HepG2 (cell line): ENCODE data around the gene ATP8A2. TPM values are rescaled to one million over a fixed set of nuclear protein-coding genes. Genes with fewer than 3 reads are reported as not detected.

ENCODE experiments used
- ATAC-seq: fragments of 200-7000 bp; cut with Tn5 transposase; 3 replicates; pipeline ENCODE4 v1.9.1; 2020; ENCODE audit warnings: mild to moderate bottlenecking, moderate library complexity
- BruUV-seq: library from RNA; stranded (reverse); fragments of 400-500 nt; replicated peaks from 2 replicates; lab custom pipeline; 2021; lab: Mats Ljungman, UMichigan
- CTCF ChIA-PET: fragments of 300-600 bp; formaldehyde crosslinking; extraction: SDS; loops from one replicate; lab custom pipeline; 2021; ENCODE audit warnings: low total read pairs, inconsistent platforms, low intra/inter-chr PET ratio; lab: Yijun Ruan, JAX
- POLR2A ChIA-PET: fragments of 350-600 bp; sonication (Branson Sonifier 250); formaldehyde crosslinking; loops from one replicate; lab custom pipeline; 2020; ENCODE audit warnings: antibody characterized with exemption, inconsistent platforms; lab: Yijun Ruan, JAX
- DNase-seq: peaks from one replicate; pipeline ENCODE4 v3.0.0-alpha.2; 2015; ENCODE audit warnings: low spot score
- FAIRE-seq: peaks from 3 replicates; lab custom pipeline; 2011; peaks lifted over from hg19 to GRCh38; lab: Jason Lieb, UNC
- H2AFZ ChIP-seq: one replicate; pipeline ENCODE4 v1.6.1; 2011; ENCODE audit warnings: low read length, inconsistent platforms
- H3K27ac ChIP-seq: fragments of 300-600 bp; 3 replicates; pipeline ENCODE4 v1.8.0; 2011; ENCODE audit warnings: mixed run types, mild to moderate bottlenecking, mixed read lengths, low read length, inconsistent platforms; ENCODE audit not compliant: insufficient read depth; ENCODE audit errors: extremely low read length
- H3K27me3 ChIP-seq, 2 experiments: fragments of 200-600 bp in 1 of 2; 2 replicates in 1 of 2; 3 replicates in 1 of 2; pipeline versions ENCODE4 v1.6.0 to v1.8.0; 2011; ENCODE audit warnings: low read length in 2 of 2, mild to moderate bottlenecking in 2 of 2, moderate library complexity in 2 of 2, inconsistent platforms in 1 of 2; ENCODE audit not compliant: insufficient read depth in 2 of 2, control insufficient read depth in 1 of 2
- H3K36me3 ChIP-seq, 2 experiments: fragments of 200-600 bp in 1 of 2; replicated peaks in 1 of 2; 2 replicates in 1 of 2; 3 replicates in 1 of 2; pipeline versions ENCODE4 v1.5.1 to v1.8.0; 2011; ENCODE audit warnings: low read length in 2 of 2, inconsistent platforms in 1 of 2; ENCODE audit not compliant: insufficient read depth in 2 of 2, control insufficient read depth in 1 of 2
- H3K4me1 ChIP-seq: 2 replicates; pipeline ENCODE4 v1.5.1; 2012; ENCODE audit warnings: low read length, inconsistent platforms; ENCODE audit not compliant: insufficient read depth
- H3K4me2 ChIP-seq: 2 replicates; pipeline ENCODE4 v1.6.0; 2011; ENCODE audit warnings: low read depth, low read length, inconsistent platforms
- H3K4me3 ChIP-seq, 3 experiments: fragments of 200-600 bp in 1 of 3; sonication (generic), shearing (Covaris generic) in 1 of 3; replicated peaks in 1 of 3; 2 replicates each; pipeline ENCODE4 v1.5.1; 2011 to 2016; ENCODE audit warnings: low read length in 3 of 3, inconsistent platforms in 2 of 3, low read depth in 2 of 3, mild to moderate bottlenecking in 2 of 3, control low read depth in 1 of 3, mixed read lengths in 1 of 3; ENCODE audit not compliant: insufficient read depth in 1 of 3
- H3K79me2 ChIP-seq: one replicate; pipeline ENCODE4 v1.6.1; 2011; ENCODE audit warnings: low read length, inconsistent platforms; ENCODE audit not compliant: insufficient read depth
- H3K9ac ChIP-seq: 2 replicates; pipeline ENCODE4 v1.6.0; 2011; ENCODE audit warnings: mild to moderate bottlenecking, low read depth, low read length, inconsistent platforms; ENCODE audit not compliant: insufficient read depth
- H3K9me3 ChIP-seq: 2 replicates; pipeline ENCODE4 v1.5.1; 2012; ENCODE audit warnings: mild to moderate bottlenecking, low read length
- H4K20me1 ChIP-seq: 2 replicates; pipeline ENCODE4 v1.6.0; 2011; ENCODE audit warnings: inconsistent platforms, mild to moderate bottlenecking, low read length, moderate library complexity; ENCODE audit not compliant: insufficient read depth
- ASH2L ChIP-seq: fragments of 300-600, 200-600 bp; sonication (generic); IDR thresholded peaks from 2 replicates; pipeline ENCODE4 v1.7.0; 2017; ENCODE audit warnings: low read depth, mild to moderate bottlenecking, moderate library complexity, mixed read lengths, low read length; ENCODE audit not compliant: insufficient read length
- HOXD1 ChIP-seq: sonication (generic); formaldehyde crosslinking; IDR thresholded peaks from 2 replicates; pipeline ENCODE4 v1.5.0; 2020; ENCODE audit warnings: missing genetic modification reagents
- REL ChIP-seq: sonication (generic); formaldehyde crosslinking; conservative IDR thresholded peaks from 2 replicates; pipeline ENCODE4 v1.8.0; 2022; ENCODE audit warnings: mild to moderate bottlenecking, missing genetic modification reagents, moderate library complexity
- RFXANK ChIP-seq: IDR thresholded peaks from 2 replicates; pipeline ENCODE4 v1.6.1; 2016
- ZNF180 ChIP-seq: sonication (generic); formaldehyde crosslinking; IDR thresholded peaks from 2 replicates; pipeline ENCODE4 v1.4.0; 2020; ENCODE audit warnings: low read depth, missing genetic modification reagents, borderline replicate concordance
- ZNF317 ChIP-seq: sonication (generic); formaldehyde crosslinking; IDR thresholded peaks from 2 replicates; pipeline ENCODE4 v1.5.0; 2020; ENCODE audit warnings: mild to moderate bottlenecking, missing genetic modification reagents
- ZNF354B ChIP-seq: sonication (generic); formaldehyde crosslinking; IDR thresholded peaks from 2 replicates; pipeline ENCODE4 v1.8.0; 2022; ENCODE audit warnings: mild to moderate bottlenecking, missing genetic modification reagents
- ZNF569 ChIP-seq: sonication (generic); formaldehyde crosslinking; IDR thresholded peaks from 2 replicates; pipeline ENCODE4 v1.5.0; 2020; ENCODE audit warnings: mild to moderate bottlenecking, missing genetic modification reagents, moderate library complexity, borderline replicate concordance
- ZNF782 ChIP-seq: sonication (generic); formaldehyde crosslinking; IDR thresholded peaks from 2 replicates; pipeline ENCODE4 v1.4.0; 2020; ENCODE audit warnings: missing genetic modification reagents, mild to moderate bottlenecking, borderline replicate concordance
- ZNF790 ChIP-seq: sonication (generic); formaldehyde crosslinking; IDR thresholded peaks from 2 replicates; pipeline ENCODE4 v1.8.0; 2022; ENCODE audit warnings: missing genetic modification reagents, mild to moderate bottlenecking, borderline replicate concordance
- WGBS: methylation state at CpG from one replicate; pipeline ENCODE4 v1.1.6; 2017; ENCODE audit warnings: low lambda C conversion rate; 5-methylcytosine and 5-hydroxymethylcytosine counted together
- in situ Hi-C: cut with HindIII; loops from 2 replicates; pipeline ENCODE4 v1.10.0; 2017; ENCODE audit warnings: low pct_unique_long_range_greater_than_20kb; ENCODE audit not compliant: extremely low pct_ligation_motif_present
- intact Hi-C: fragments of 100-400 bp; cut with micrococcal nuclease; formaldehyde crosslinking; loops from one replicate; pipeline ENCODE4 v1.10.0; 2022; ENCODE audit not compliant: unreplicated experiment
- polyA plus RNA-seq, 8 experiments: library from polyadenylated mRNA; depleted of rRNA in 3 of 8; stranded (reverse) in 7 of 8; unstranded in 1 of 8; fragments of >200 nt; fragmentation: Illumina TruSeq in 4 of 8; extraction: Trizol in 4 of 8; gene quantifications; 2 replicates each; pipeline versions ENCODE4 v1.2.1 to v1.2.3, GENCODE V29; 2011 to 2016; ENCODE audit warnings: low read depth in 4 of 8, missing spikeins in 1 of 8, mixed read lengths in 1 of 8; ENCODE audit not compliant: insufficient read depth in 1 of 8
- total RNA-seq, 5 experiments: library from RNA; depleted of rRNA; stranded (reverse); fragments of >200 nt; fragmentation: Illumina TruSeq; extraction: Trizol; gene quantifications; 2 replicates each; pipeline ENCODE4 v1.2.3, GENCODE V29; 2016; ENCODE audit warnings: low read depth in 1 of 5
- TF ChIP-seq, protein P1 (sequence below): sonication (generic); formaldehyde crosslinking; IDR thresholded peaks from 2 replicates; pipeline ENCODE4 v1.5.1; 2020; ENCODE audit warnings: missing genetic modification reagents, mild to moderate bottlenecking, borderline replicate concordance
- TF ChIP-seq, protein P2 (sequence below): IDR thresholded peaks from 2 replicates; pipeline ENCODE4 v1.6.1; 2016; ENCODE audit warnings: low read depth, borderline replicate concordance
- TF ChIP-seq, protein P3 (sequence below): sonication (generic); formaldehyde crosslinking; IDR thresholded peaks from 2 replicates; pipeline ENCODE4 v1.5.1; 2020; ENCODE audit warnings: missing genetic modification reagents, mild to moderate bottlenecking, borderline replicate concordance

The ATP8A2 gene
- total and polyA plus RNA-seq, 2 of the 13 experiments (the other 11 are each of a cell fraction or from before 2014, with no cell fraction given) = 0.09 TPM; not detected in 1

DNA sequence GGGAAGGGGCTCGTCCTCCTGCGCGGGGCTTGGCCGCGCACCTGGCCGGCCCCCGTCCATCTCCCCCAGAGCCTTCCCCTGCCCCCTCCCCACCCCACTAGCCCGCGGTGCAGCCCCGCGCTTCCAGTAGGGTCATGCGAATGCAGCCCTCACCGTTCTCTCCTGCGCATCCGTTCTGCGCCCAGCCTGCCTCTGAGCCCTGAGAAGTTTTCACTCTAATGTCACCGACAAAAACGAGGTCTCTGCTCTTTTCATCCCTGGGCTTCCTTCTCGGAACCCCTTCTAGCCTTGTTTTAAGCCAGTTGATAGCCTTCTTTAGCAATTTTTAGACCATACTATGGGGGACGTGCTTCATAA lies 97.4 kb downstream of the ATP8A2 start:
- H2AFZ ChIP-seq = no peak overlapping the region
- in situ Hi-C loops (no loop called here), intact Hi-C loops (no loop called here)
- FAIRE-seq (no peak), DNase-seq (no peak), ATAC-seq (no peak)
- H3K4me2 ChIP-seq = no peak overlapping the region
- no peaks in the 10 kb centered on the region for H3K79me2 ChIP-seq
- H3K4me3 ChIP-seq = no peak overlapping the region
- H3K27me3 ChIP-seq = no peaks in the 10 kb centered on the region; a peak in 1 of 5 replicates
- no peak overlapping the region for H3K9ac ChIP-seq
- H3K9me3 ChIP-seq = no peaks in the 10 kb centered on the region
- no peaks in the 10 kb centered on the region for H3K36me3 ChIP-seq
- no TSS peak for BruUV-seq
- POLR2A ChIA-PET = no interaction called here
- H3K27ac ChIP-seq = no peak overlapping the region
- 57% methylated on average over 18 of the region's 20 CpGs for WGBS
- no peaks in the 10 kb centered on the region for H4K20me1 ChIP-seq
- TF ChIP-seq HOXD1 (CRISPR knock-in tag) (no peak), ZNF782 (CRISPR knock-in tag) (no peak)
- TF ChIP-seq, protein P1, sequence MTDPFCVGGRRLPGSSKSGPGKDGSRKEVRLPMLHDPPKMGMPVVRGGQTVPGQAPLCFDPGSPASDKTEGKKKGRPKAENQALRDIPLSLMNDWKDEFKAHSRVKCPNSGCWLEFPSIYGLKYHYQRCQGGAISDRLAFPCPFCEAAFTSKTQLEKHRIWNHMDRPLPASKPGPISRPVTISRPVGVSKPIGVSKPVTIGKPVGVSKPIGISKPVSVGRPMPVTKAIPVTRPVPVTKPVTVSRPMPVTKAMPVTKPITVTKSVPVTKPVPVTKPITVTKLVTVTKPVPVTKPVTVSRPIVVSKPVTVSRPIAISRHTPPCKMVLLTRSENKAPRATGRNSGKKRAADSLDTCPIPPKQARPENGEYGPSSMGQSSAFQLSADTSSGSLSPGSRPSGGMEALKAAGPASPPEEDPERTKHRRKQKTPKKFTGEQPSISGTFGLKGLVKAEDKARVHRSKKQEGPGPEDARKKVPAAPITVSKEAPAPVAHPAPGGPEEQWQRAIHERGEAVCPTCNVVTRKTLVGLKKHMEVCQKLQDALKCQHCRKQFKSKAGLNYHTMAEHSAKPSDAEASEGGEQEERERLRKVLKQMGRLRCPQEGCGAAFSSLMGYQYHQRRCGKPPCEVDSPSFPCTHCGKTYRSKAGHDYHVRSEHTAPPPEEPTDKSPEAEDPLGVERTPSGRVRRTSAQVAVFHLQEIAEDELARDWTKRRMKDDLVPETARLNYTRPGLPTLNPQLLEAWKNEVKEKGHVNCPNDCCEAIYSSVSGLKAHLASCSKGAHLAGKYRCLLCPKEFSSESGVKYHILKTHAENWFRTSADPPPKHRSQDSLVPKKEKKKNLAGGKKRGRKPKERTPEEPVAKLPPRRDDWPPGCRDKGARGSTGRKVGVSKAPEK (CRISPR knock-in tag) = no peak
- H3K4me1 ChIP-seq = no peaks in the 10 kb centered on the region
- CTCF ChIA-PET = no interaction called here

DNA sequence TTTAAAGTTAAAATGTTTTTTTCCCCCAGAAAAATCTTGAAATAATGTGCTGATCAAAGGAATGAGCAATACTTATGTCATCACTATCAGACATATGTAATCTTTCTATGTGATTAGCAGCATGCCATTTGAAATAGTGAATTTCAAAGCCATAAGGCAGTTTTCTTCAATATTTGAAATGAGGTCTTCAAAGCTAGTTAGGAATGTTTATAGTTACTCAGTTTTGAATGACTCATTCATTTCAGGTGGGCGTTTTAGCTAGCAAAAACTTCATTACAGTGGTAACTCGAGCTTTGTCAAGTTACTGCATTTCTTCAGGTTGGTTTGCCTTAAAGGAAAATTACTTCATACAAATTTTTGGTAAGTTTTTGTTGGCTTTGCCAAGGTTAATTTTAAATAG lies 102.1 kb downstream of the ATP8A2 start:
- CTCF ChIA-PET = no interaction called here
- BruUV-seq = no TSS peak

More for the DNA sequence above, 102.1 kb downstream of the ATP8A2 start:
- no peaks in the 10 kb centered on the region for H3K79me2 ChIP-seq
- TF ChIP-seq ZNF790 (CRISPR knock-in tag) (no peak), REL (CRISPR knock-in tag) (no peak), ZNF569 (CRISPR knock-in tag) (no peak), RFXANK (CRISPR knock-in tag) (no peak), ZNF317 (CRISPR knock-in tag) (no peak), ZNF180 (CRISPR knock-in tag) (no peak), ZNF354B (CRISPR knock-in tag) (no peak), ASH2L (no peak)
- TF ChIP-seq, protein P2, sequence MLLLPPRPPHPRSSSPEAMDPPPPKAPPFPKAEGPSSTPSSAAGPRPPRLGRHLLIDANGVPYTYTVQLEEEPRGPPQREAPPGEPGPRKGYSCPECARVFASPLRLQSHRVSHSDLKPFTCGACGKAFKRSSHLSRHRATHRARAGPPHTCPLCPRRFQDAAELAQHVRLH (CRISPR knock-in tag) = no peak
- TF ChIP-seq, protein P3, sequence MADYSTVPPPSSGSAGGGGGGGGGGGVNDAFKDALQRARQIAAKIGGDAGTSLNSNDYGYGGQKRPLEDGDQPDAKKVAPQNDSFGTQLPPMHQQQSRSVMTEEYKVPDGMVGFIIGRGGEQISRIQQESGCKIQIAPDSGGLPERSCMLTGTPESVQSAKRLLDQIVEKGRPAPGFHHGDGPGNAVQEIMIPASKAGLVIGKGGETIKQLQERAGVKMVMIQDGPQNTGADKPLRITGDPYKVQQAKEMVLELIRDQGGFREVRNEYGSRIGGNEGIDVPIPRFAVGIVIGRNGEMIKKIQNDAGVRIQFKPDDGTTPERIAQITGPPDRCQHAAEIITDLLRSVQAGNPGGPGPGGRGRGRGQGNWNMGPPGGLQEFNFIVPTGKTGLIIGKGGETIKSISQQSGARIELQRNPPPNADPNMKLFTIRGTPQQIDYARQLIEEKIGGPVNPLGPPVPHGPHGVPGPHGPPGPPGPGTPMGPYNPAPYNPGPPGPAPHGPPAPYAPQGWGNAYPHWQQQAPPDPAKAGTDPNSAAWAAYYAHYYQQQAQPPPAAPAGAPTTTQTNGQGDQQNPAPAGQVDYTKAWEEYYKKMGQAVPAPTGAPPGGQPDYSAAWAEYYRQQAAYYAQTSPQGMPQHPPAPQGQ (CRISPR knock-in tag) = no peak
- H2AFZ ChIP-seq = no peak overlapping the region
- H3K9me3 ChIP-seq = no peaks in the 10 kb centered on the region
- no peak overlapping the region for H3K4me3 ChIP-seq
- 0% methylated on average over 2 of the region's 2 CpGs for WGBS
- H3K27me3 ChIP-seq = no peaks in the 10 kb centered on the region
- intact Hi-C loops (no loop called here), in situ Hi-C loops (no loop called here)
- H3K36me3 ChIP-seq = no peaks in the 10 kb centered on the region
- ATAC-seq = no peak
- no peak for FAIRE-seq
- H3K9ac ChIP-seq = no peak overlapping the region
- POLR2A ChIA-PET = no interaction called here
- DNase-seq = no peak
- H4K20me1 ChIP-seq = no peaks in the 10 kb centered on the region
- H3K27ac ChIP-seq = no peak overlapping the region
- H3K4me1 ChIP-seq = no peaks in the 10 kb centered on the region
- H3K4me2 ChIP-seq = no peak overlapping the region
